Activated naive CD4-positive, alpha-beta T cell treated with anti-CD3 and anti-CD28 coated beads, Interleukin-2, amount 10 ng/mL, durations not matched to agents 7 days and 5 days (primary cell): ENCODE data around the gene LRRC10B.

Source experiments
- CTCF ChIA-PET: fragments of 350-600 bp; sonication (Branson Sonifier 250); formaldehyde crosslinking; loops from one replicate; lab custom pipeline; 2021; ENCODE audit warnings: antibody characterized with exemption; lab: Charles Lee
- DNase-seq: peaks from one replicate; pipeline ENCODE4 v3.0.0-alpha.2; 2020
- H3K27ac Mint-ChIP-seq: one replicate; pipeline ENCODE4 v1.8.0; 2021; ENCODE audit warnings: mild to moderate bottlenecking, moderate library complexity, mixed read lengths
- H3K27me3 Mint-ChIP-seq: one replicate; pipeline ENCODE4 v1.8.0; 2021; ENCODE audit warnings: mild to moderate bottlenecking, mixed read lengths
- H3K36me3 Mint-ChIP-seq: one replicate; pipeline ENCODE4 v1.8.0; 2021; ENCODE audit warnings: mixed read lengths
- H3K4me1 Mint-ChIP-seq: one replicate; pipeline ENCODE4 v1.8.0; 2021; ENCODE audit warnings: mixed read lengths
- H3K4me3 Mint-ChIP-seq: one replicate; pipeline ENCODE4 v1.8.0; 2021; ENCODE audit warnings: mild to moderate bottlenecking, moderate library complexity, mixed read lengths
- H3K9me3 Mint-ChIP-seq: one replicate; pipeline ENCODE4 v1.8.0; 2021; ENCODE audit warnings: mixed read lengths

Gene LRRC10B

DNA sequence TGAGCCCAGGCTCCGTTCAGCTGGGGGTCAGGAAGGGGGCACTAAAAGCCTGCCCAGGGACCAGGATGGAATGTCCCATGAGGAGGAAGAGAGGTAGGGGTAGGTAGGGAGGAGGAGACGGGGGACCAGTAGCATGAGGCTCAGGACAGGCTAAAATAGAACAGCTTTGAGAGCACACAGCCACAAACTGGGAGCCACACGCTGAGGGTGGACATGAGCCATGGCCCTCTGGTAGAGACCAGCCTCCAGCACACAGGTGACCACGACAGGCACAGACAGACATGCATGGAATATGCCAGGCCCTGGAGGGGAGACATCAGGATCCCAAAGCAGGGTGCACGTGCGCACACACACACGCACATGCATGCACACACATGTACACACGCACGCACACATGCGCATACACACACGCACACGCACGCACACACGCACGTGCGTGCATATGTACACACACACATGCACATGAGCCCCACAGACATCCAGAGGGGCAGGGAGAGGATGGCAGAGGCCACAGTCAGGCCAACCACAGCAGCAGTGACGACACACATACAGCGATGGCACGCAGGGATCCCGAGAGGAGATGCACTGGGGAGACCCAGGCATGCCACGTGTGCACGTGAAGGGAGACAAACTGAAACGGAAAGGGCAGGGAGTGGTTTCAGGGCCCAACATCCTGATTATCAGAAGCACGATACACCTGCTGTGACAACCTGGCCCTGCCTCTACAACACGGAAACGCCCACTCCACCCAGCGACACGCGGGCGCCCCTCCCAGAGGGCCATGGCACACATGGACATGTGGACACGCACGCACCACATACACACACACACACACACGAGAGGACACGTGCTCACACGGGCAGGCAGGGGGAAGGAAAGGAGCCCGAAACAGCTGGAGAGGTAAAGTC, 25.7 kb downstream of the LRRC10B start:
- no peaks in the 10 kb centered on the region for H3K9me3 Mint-ChIP-seq
- H3K27ac Mint-ChIP-seq = peak overlapping the region; percentile 17
- H3K27me3 Mint-ChIP-seq = peaks cover 32% of the 10 kb centered on the region
- CTCF ChIA-PET = interaction anchor here (1.2 to 1.6 kb wide), 3 partner anchors 16 to 99 kb away, joined by 3 to 5 read pairs (median 3); no protein-coding TSS in a partner anchor
- no peak for DNase-seq
- H3K36me3 Mint-ChIP-seq = no peaks in the 10 kb centered on the region
- H3K4me1 Mint-ChIP-seq = no peaks in the 10 kb centered on the region
- no peak overlapping the region for H3K4me3 Mint-ChIP-seq

DNA sequence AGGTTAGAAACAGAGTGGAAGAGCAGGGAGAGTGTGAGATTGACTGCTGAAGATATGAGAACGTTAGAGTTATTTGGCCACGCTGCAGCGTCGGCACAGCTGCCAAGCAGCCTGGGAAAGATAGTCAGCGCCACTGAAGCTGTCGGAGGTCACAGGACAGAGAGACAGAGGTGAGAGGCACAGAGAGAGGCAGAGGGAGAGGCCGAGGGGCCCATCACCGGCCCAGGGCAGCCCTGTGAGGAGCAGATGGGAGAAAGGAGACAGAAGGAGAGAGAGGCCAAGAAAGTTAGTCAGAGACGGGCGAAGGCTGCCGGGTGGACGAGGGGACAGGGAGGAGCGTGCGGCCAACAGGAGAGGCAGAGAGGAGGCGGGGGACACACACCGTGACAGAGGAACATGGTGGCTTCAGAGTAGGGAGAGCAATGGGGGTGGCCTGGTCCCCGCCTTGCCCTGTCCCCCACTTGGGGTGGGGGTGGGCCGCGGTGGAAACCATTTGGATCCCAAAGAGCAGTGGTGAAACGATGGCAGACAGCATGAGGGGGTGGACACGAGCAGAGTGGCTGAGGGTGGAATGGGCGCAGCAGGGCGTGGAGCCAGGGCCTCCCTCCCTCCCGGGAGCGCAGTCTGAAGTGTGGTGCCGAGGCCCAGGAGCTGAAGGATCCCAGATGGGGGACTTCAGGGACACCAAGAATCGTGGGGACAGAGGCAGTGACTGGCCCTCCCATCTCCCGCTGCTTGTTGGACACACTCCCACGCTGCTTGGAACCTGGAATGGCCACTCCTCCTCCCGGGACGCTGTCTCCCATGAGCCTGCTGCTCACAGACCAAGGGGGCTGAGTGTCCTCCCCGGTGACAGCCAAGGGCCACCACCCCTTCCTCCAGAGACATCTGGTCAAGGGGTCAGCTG, 26.6 kb downstream of the LRRC10B start:
- H3K27ac Mint-ChIP-seq = no peak overlapping the region
- DNase-seq = no peak
- CTCF ChIA-PET = interaction anchor here (1.3 to 1.7 kb wide), 2 partner anchors 18 to 103 kb away, joined by 3 to 4 read pairs; no protein-coding TSS in a partner anchor
- H3K4me3 Mint-ChIP-seq = no peak overlapping the region
- H3K9me3 Mint-ChIP-seq = no peaks in the 10 kb centered on the region
- H3K27me3 Mint-ChIP-seq = peaks cover 32% of the 10 kb centered on the region
- H3K4me1 Mint-ChIP-seq = no peaks in the 10 kb centered on the region
- H3K36me3 Mint-ChIP-seq = no peaks in the 10 kb centered on the region

DNA sequence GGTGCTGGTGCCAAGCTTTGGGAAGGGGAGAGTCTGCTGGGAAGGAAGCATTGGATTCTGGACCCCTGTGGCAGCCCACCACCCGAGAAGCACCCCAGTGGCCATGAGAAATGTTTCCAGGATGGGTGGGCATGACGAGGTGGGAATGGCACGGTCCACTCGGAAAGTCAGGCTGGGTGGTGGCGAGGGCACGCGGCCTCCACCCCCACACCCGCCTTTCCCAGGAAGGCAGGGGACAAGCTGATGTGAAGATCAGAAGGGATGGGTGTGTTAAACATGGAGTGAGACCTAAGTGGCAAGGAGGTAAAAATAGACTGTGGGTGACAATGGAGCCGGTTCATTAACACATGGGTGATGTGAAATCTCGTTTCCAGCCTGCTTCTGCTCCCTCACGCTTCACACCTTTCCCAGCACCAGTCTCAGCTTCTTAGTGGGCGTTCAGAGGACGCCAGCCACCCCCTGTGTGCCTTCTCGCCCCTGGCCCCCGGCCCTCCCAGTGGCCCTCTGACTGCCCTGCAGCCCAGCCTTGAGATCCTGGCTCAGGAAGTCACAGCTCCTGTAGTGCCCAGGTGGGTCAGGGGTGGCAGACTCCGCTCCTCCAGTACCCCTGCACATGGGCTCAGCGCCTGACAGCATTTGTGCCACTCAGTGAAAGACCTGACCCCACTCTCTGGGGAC, 27.6 kb downstream of the LRRC10B start:
- CTCF ChIA-PET = interaction anchor here (1.2 to 1.7 kb wide), 3 partner anchors 9 to 102 kb away, joined by 3 to 4 read pairs (median 4); no protein-coding TSS in a partner anchor
- Mint-ChIP-seq H3K9me3 (no peaks in the 10 kb centered on the region), H3K27ac (no peak overlapping the region), H3K36me3 (no peaks in the 10 kb centered on the region), H3K4me1 (no peaks in the 10 kb centered on the region), H3K4me3 (no peak overlapping the region), H3K27me3 (peaks cover 39% of the 10 kb centered on the region)
- DNase-seq = no peak

DNA sequence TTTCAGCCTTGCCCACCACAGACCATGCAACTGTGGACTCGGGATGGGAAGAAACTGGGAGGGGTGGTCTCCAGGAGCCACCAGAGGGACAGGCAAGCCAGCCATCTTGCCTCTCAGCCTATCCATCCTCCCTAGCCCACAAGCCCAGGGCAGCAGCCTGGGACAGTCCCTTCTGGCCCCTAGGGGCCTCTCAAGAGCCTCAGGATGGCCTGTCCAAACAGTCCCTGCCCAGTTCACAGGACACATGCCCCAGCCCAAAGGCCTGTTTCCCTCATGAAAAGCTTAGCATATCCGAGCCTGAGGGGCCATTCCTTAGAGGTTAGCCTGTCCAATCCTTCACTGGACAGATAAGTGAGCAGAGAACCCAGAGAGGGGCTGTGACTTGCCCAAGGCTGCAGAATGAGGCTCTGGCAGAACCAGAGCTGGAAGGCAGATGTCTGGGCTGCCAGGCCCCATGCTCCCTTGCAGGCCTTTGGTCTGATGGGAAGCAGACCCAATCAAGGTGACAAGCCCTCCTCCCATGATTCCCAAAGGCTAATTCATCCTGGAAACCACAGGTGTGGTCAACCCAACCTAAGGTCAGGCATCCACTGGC, 28.2 kb downstream of the LRRC10B start:
- Mint-ChIP-seq H3K36me3 (no peaks in the 10 kb centered on the region), H3K4me1 (no peaks in the 10 kb centered on the region), H3K27ac (no peak overlapping the region), H3K27me3 (peaks cover 41% of the 10 kb centered on the region), H3K4me3 (no peak overlapping the region), H3K9me3 (no peaks in the 10 kb centered on the region)
- CTCF ChIA-PET = interaction anchor here (1.2 to 1.7 kb wide), 2 partner anchors 8 to 102 kb away, joined by 4 read pairs; no protein-coding TSS in a partner anchor
- no peak for DNase-seq

- Mint-ChIP-seq H3K36me3 (no peaks in the 10 kb centered on the region), H3K27ac (no peak overlapping the region), H3K27me3 (peaks cover 43% of the 10 kb centered on the region), H3K4me3 (no peak overlapping the region), H3K4me1 (no peaks in the 10 kb centered on the region), H3K9me3 (no peaks in the 10 kb centered on the region)
- CTCF ChIA-PET = interaction anchor here (1.2 kb wide), 1 partner anchor 8 kb away, joined by 4 read pairs; no protein-coding TSS in a partner anchor
- DNase-seq = no peak
These were observed 28.8 kb downstream of the LRRC10B start for GRCh38 chr11:61537326-61537725.

DNA sequence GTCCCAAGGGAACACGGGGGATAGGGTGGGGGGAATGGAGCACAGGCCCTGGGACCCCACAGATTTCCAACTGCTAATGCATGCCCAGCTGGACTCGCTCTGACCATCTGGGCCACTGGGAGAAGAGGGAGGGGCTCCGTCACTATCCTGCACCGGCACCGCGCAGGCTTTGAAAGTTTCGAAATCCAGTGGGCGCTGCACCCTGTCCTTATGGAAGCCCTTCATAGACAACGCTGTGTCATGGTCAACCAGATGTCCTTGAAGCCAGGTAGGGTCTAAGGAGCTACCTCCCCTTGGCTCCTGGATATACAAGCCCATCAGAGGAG, 30.1 kb downstream of the LRRC10B start:
- no peaks in the 10 kb centered on the region for H3K36me3 Mint-ChIP-seq
- no peak overlapping the region for H3K4me3 Mint-ChIP-seq
- no peaks in the 10 kb centered on the region for H3K9me3 Mint-ChIP-seq
- CTCF ChIA-PET = interaction anchor here (1.8 kb wide), 1 partner anchor 22 kb away, joined by 8 read pairs; no protein-coding TSS in a partner anchor
- H3K27ac Mint-ChIP-seq = no peak overlapping the region
- H3K27me3 Mint-ChIP-seq = peaks cover 43% of the 10 kb centered on the region
- no peaks in the 10 kb centered on the region for H3K4me1 Mint-ChIP-seq
- no peak for DNase-seq

DNA sequence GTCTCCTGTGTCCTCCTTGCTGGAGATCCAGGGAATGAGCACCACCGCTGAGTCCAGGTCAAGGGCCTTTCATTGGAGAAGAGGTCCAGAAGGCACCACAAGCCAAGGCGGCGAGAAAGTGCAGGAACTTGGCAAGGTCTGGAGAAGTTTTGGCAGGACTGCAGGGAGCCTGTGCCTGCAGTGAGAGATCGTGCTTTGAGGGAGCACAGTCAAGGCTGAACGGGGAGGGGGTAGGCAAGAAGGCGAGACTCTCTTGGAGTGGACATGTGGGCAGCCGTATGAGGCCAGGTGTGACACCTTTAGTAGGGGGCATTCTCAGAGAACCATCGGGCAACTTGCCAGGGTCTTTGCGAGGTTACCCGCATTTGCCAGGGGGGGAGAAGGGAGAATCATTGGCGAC, 30.5 kb downstream of the LRRC10B start:
- no peaks in the 10 kb centered on the region for H3K36me3 Mint-ChIP-seq

GRCh38 chr11:61539831-61540357, 31.3 kb downstream of the LRRC10B start:
- Mint-ChIP-seq H3K4me3 (no peak overlapping the region), H3K27ac (no peak overlapping the region), H3K27me3 (peaks cover 41% of the 10 kb centered on the region), H3K4me1 (no peaks in the 10 kb centered on the region), H3K36me3 (no peaks in the 10 kb centered on the region), H3K9me3 (no peaks in the 10 kb centered on the region)
- DNase-seq = no peak
- CTCF ChIA-PET = interaction anchor here (1.8 kb wide), 1 partner anchor 23 kb away, joined by 8 read pairs; no protein-coding TSS in a partner anchor

More for the DNA sequence above, 30.5 kb downstream of the LRRC10B start:
- no peak overlapping the region for H3K4me3 Mint-ChIP-seq
- no peaks in the 10 kb centered on the region for H3K4me1 Mint-ChIP-seq
- no peak for DNase-seq
- CTCF ChIA-PET = interaction anchor here (1.8 kb wide), 1 partner anchor 22 kb away, joined by 8 read pairs; no protein-coding TSS in a partner anchor
- H3K27ac Mint-ChIP-seq = no peak overlapping the region
- H3K27me3 Mint-ChIP-seq = peaks cover 43% of the 10 kb centered on the region
- H3K9me3 Mint-ChIP-seq = no peaks in the 10 kb centered on the region

GRCh38 chr11:61540528-61540927, 32.0 kb downstream of the LRRC10B start:
- no peak overlapping the region for H3K4me3 Mint-ChIP-seq
- no peak for DNase-seq
- no peaks in the 10 kb centered on the region for H3K36me3 Mint-ChIP-seq
- CTCF ChIA-PET = interaction anchor here (2.4 kb wide), 1 partner anchor 8 kb away, joined by 9 read pairs; no protein-coding TSS in a partner anchor
- H3K4me1 Mint-ChIP-seq = no peaks in the 10 kb centered on the region
- no peaks in the 10 kb centered on the region for H3K9me3 Mint-ChIP-seq
- H3K27ac Mint-ChIP-seq = no peak overlapping the region
- H3K27me3 Mint-ChIP-seq = peaks cover 37% of the 10 kb centered on the region

DNA sequence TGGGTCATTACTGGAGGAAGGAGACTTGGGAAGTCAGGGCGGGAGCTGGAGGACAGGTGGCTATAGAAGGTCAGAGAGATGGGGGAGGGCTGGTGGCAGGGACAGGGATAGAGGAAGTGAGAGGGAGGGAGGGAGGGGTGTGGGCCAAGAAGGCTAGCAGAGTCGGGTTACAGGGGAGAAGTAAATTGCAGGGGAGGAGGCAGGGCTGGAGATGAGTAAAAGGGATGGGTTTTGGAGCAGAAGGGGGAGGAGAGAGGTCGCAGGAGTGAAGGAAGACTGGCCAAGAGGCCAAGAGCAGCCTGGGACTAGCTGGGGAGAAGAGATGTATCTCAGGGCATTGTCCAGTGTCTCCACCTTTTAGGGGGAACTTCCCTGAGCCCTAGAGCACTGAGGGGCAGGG, 33.0 kb downstream of the LRRC10B start:
- peaks cover 33% of the 10 kb centered on the region for H3K27me3 Mint-ChIP-seq
- CTCF ChIA-PET = interaction anchor here (2.4 kb wide), 1 partner anchor 9 kb away, joined by 9 read pairs; no protein-coding TSS in a partner anchor
- H3K36me3 Mint-ChIP-seq = no peaks in the 10 kb centered on the region
- no peak overlapping the region for H3K27ac Mint-ChIP-seq
- DNase-seq = no peak
- no peak overlapping the region for H3K4me3 Mint-ChIP-seq
- no peaks in the 10 kb centered on the region for H3K4me1 Mint-ChIP-seq
- no peaks in the 10 kb centered on the region for H3K9me3 Mint-ChIP-seq

- no peaks in the 10 kb centered on the region for H3K4me1 Mint-ChIP-seq
- no peak for DNase-seq
- no peak overlapping the region for H3K4me3 Mint-ChIP-seq
- no peak overlapping the region for H3K27ac Mint-ChIP-seq
- H3K9me3 Mint-ChIP-seq = no peaks in the 10 kb centered on the region
- peaks cover 33% of the 10 kb centered on the region for H3K27me3 Mint-ChIP-seq
- no peaks in the 10 kb centered on the region for H3K36me3 Mint-ChIP-seq
- CTCF ChIA-PET = interaction anchor here (2.4 kb wide), 1 partner anchor 10 kb away, joined by 9 read pairs; no protein-coding TSS in a partner anchor
These were observed 33.5 kb downstream of the LRRC10B start for GRCh38 chr11:61542024-61542461.

GRCh38 chr11:61542705-61543104, 34.2 kb downstream of the LRRC10B start:
- Mint-ChIP-seq H3K36me3 (no peaks in the 10 kb centered on the region), H3K27ac (no peak overlapping the region), H3K9me3 (no peaks in the 10 kb centered on the region), H3K4me3 (no peak overlapping the region), H3K27me3 (peaks cover 32% of the 10 kb centered on the region), H3K4me1 (no peaks in the 10 kb centered on the region)
- no peak for DNase-seq
- CTCF ChIA-PET = interaction anchor here (2.4 kb wide), 1 partner anchor 10 kb away, joined by 9 read pairs; no protein-coding TSS in a partner anchor
